ENCODE measurements around the gene SRSF10.

GRCh38 chr1:23922321-23922943 is 57.7 kb downstream of the SRSF10 start:
- TF ChIP-seq ZNF274 (IDR thresholded peaks at IDR 0.05; ENCODE audit: low read depth, low read length), result no peak
- no peak for TF ChIP-seq YY1 (IDR thresholded peaks at IDR 0.05; ENCODE audit: insufficient read depth, insufficient read length)
